Measurements from ENCODE around the gene ZNF691. TPM values are rescaled to one million over a fixed set of nuclear protein-coding genes. Genes with fewer than 3 reads are reported as not detected.

Gene ZNF691
- total RNA-seq, 4 donors from 2014 or later: 4.7 to 24.1 (median 15.2) TPM

DNA sequence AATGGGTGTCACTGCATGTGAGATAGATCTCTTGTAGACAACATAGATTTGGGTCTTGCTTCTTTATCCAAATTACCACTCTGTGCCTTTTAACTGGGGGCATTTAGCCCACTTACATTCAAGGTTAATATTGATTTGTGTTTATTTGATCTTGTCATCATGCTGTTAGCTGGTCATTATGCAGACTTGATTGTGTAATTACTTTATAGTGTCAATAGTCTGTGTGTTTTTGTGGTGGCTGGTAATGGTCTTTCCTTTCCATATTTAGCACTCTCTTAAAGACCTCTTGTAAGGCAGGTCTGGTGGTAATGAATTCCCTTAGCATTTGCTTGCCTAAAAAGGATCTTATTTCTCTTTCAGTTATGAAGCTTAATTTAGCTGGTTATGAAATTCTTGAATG, 29.6 kb downstream of the ZNF691 start:
- DNase-seq: no peak
- Histone ChIP-seq H3K27me3 (no peaks in the 10 kb centered on the region), H3K9me3 (no peaks in the 10 kb centered on the region), H3K36me3 (no peaks in the 10 kb centered on the region), H3K4me1 (no peaks in the 10 kb centered on the region), H3K4me3 (no peak overlapping the region), H3K27ac (no peak overlapping the region)
- no peak for TF ChIP-seq POLR2A (IDR thresholded peaks at IDR 0.05)
- TF ChIP-seq, protein P1, sequence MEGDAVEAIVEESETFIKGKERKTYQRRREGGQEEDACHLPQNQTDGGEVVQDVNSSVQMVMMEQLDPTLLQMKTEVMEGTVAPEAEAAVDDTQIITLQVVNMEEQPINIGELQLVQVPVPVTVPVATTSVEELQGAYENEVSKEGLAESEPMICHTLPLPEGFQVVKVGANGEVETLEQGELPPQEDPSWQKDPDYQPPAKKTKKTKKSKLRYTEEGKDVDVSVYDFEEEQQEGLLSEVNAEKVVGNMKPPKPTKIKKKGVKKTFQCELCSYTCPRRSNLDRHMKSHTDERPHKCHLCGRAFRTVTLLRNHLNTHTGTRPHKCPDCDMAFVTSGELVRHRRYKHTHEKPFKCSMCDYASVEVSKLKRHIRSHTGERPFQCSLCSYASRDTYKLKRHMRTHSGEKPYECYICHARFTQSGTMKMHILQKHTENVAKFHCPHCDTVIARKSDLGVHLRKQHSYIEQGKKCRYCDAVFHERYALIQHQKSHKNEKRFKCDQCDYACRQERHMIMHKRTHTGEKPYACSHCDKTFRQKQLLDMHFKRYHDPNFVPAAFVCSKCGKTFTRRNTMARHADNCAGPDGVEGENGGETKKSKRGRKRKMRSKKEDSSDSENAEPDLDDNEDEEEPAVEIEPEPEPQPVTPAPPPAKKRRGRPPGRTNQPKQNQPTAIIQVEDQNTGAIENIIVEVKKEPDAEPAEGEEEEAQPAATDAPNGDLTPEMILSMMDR (IDR thresholded peaks at IDR 0.05): no peak
- intact Hi-C loops (cut with DNase I; ENCODE audit: low total_unique reads): no loop called here

DNA sequence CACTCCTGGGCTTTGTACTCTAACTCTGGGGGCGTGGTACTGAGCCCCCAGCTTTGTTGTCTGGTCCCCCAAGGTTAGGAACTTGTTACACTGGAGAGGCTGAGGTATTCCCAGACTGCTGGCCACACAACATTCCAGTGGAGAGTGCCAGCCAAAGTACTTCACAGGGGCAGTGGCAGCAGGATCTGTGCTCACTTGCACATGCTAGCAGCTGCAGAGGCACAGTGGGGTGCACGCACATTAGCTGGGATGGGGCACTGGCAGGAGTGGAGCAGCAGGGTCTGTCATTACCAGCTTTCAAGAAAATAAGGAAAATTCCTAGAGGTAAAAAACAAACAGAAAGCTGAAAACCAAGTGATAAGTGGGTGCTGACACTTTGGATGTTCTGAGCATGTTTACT, 31.0 kb downstream of the ZNF691 start:
- intact Hi-C loops (cut with DNase I; ENCODE audit: low total_unique reads): no loop called here
- no peak for TF ChIP-seq POLR2A (IDR thresholded peaks at IDR 0.05)
- TF ChIP-seq, protein P1 (IDR thresholded peaks at IDR 0.05): no peak
- Histone ChIP-seq H3K27me3 (no peaks in the 10 kb centered on the region), H3K9me3 (no peaks in the 10 kb centered on the region), H3K36me3 (no peaks in the 10 kb centered on the region), H3K4me1 (no peaks in the 10 kb centered on the region), H3K4me3 (no peak overlapping the region), H3K27ac (no peak overlapping the region)
- no peak for DNase-seq

DNA sequence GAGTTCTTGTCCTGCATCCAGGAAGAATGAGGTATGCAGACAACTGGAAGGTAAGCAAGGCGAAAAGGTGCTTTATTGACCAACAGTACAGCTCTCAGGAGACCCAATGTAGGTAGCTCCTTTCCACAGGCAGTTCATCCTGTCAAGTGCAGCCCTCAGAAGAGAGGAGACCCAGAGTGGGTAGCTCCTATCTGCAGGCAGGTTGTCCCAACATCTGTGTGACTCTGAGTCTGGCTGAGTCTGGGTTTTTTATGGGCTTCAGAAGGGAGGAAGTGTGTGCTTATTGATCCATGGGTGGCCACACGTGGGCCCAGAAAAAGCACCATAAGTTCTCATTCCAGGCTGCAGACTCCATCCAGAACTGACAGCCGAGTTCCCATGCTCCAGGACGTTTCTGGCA, 34.0 kb downstream of the ZNF691 start:
- Histone ChIP-seq H3K27me3 (peaks cover 0 to 4% of the 10 kb centered on the region in 2 donors), H3K27ac (no peak overlapping the region), H3K9me3 (no peaks in the 10 kb centered on the region), H3K36me3 (no peaks in the 10 kb centered on the region), H3K4me1 (no peaks in the 10 kb centered on the region), H3K4me3 (no peak overlapping the region)
- no peak for TF ChIP-seq POLR2A (IDR thresholded peaks at IDR 0.05)
- TF ChIP-seq, protein P1 (IDR thresholded peaks at IDR 0.05): no peak
- intact Hi-C loops (cut with DNase I; ENCODE audit: low total_unique reads): no loop called here
- DNase-seq: no peak

DNA sequence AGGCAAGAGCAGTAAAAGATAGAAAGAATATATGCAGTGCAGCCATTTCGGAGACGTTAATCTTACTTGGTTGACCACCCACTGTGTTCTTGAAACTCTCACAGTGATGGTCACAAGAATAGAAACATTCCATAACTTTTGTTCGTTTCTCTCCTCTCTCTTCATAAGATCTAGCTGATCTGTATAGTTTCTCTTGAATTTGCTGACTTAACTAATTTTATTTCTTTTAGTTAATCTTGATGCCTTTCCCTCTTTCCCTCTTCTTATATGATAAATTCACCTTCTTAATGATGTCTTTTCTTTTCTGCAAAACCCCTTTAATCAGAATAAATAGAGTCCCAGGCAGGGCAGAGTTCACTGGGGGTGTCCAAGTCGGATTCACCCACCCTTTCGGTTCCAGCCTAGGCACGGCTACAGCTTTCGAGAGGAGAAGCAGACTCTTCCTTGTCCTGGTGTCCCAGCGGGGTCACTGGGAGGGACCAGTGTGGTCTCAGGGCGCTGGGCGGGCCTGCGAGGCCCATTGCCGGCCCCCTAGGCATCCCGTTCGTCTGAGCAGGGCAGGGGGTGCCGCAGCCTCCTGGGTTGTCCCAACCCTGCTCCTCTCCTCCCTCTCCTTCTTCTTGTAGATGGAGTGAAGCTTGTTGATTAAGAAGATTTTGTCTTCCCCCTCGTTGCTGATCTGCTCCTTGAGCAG, 39.8 kb downstream of the ZNF691 start:
- no peak for DNase-seq
- no peak overlapping the region for H3K27ac ChIP-seq
- no peaks in the 10 kb centered on the region for H3K4me1 ChIP-seq
- H3K4me3 ChIP-seq: no peak overlapping the region
- H3K9me3 ChIP-seq: no peaks in the 10 kb centered on the region
- H3K27me3 ChIP-seq: peaks cover 0 to 4% of the 10 kb centered on the region in 2 donors
- no peaks in the 10 kb centered on the region for H3K36me3 ChIP-seq
- TF ChIP-seq, protein P1 (IDR thresholded peaks at IDR 0.05): no peak
- no peak for TF ChIP-seq POLR2A (IDR thresholded peaks at IDR 0.05)
- intact Hi-C loops (cut with DNase I; ENCODE audit: low total_unique reads): no loop called here

DNA sequence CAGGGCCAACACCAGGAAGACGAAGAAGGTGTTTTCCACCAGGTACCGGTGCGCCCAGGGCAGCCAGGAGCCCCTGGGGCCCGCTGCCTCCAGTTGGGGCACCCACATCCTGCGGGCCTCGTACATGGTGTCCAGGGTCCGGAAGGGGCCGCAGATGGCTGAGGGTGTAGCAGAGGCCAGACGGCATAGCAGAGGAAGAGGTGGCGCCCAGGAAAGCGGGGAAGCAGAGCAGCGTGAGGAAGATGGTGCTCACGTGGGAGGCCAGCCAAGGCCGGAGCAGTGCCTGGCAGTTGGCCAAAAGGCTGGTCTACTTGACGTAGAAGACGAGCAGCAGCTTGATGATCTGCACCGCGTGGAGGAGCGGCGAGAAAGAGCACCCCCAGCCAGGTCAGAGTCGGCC, 40.4 kb downstream of the ZNF691 start:
- TF ChIP-seq, protein P1 (IDR thresholded peaks at IDR 0.05): no peak
- no peak for TF ChIP-seq POLR2A (IDR thresholded peaks at IDR 0.05)
- H3K4me3 ChIP-seq: no peak overlapping the region
- H3K27me3 ChIP-seq: peaks cover 0 to 4% of the 10 kb centered on the region in 2 donors
- no peaks in the 10 kb centered on the region for H3K9me3 ChIP-seq
- H3K27ac ChIP-seq: no peak overlapping the region
- H3K4me1 ChIP-seq: no peaks in the 10 kb centered on the region
- intact Hi-C loops (cut with DNase I; ENCODE audit: low total_unique reads): no loop called here
- H3K36me3 ChIP-seq: no peaks in the 10 kb centered on the region
- no peak for DNase-seq

Measured in uterus (tissue), 4 donors.